ENCODE results near the gene SMIM11.
"Not testable (repeated sequence)": the region's sequence is repeated elsewhere in the genome, so short reads cannot be mapped to it uniquely, and the experiment has no call there.

SMIM11 gene

GRCh38 chr21:34423805-34424204 is 48.5 kb downstream of the SMIM11 start, which contains the start of gene SMIM34:
Gene SMIM34 (minus strand): TSS chr21:34423951. CDS start chr21:34423839, 112 bp downstream.
- H3K4me3 Mint-ChIP-seq; H3K9me3 Mint-ChIP-seq; H3K36me3 Mint-ChIP-seq (ENCODE audit: low read depth); H3K27ac Mint-ChIP-seq; DNase-seq; ATAC-seq; H3K4me1 Mint-ChIP-seq; H3K27me3 Mint-ChIP-seq: not testable (repeated sequence)

GRCh38 chr21:34427339-34427738 is 52.0 kb downstream of the SMIM11 start:
- H3K4me1 Mint-ChIP-seq; ATAC-seq; H3K9me3 Mint-ChIP-seq; H3K27me3 Mint-ChIP-seq; H3K36me3 Mint-ChIP-seq (ENCODE audit: low read depth); H3K4me3 Mint-ChIP-seq; H3K27ac Mint-ChIP-seq; DNase-seq: not testable (repeated sequence)

GRCh38 chr21:34428441-34428840 is 53.1 kb downstream of the SMIM11 start:
- H3K27me3 Mint-ChIP-seq; H3K4me3 Mint-ChIP-seq; H3K4me1 Mint-ChIP-seq; H3K27ac Mint-ChIP-seq; DNase-seq; H3K9me3 Mint-ChIP-seq; H3K36me3 Mint-ChIP-seq (ENCODE audit: low read depth); ATAC-seq: not testable (repeated sequence)

- ATAC-seq, DNase-seq, H3K27me3 Mint-ChIP-seq: not testable (repeated sequence)
These were observed 54.4 kb downstream of the SMIM11 start for GRCh38 chr21:34429710-34430109.

More at GRCh38 chr21:34429710-34430109, 54.4 kb downstream of the SMIM11 start:
- not testable (repeated sequence) for H3K36me3 Mint-ChIP-seq (ENCODE audit: low read depth); H3K27ac Mint-ChIP-seq; H3K9me3 Mint-ChIP-seq; H3K4me3 Mint-ChIP-seq; H3K4me1 Mint-ChIP-seq
